Ovary (tissue), 9 donors: ENCODE data around the gene CDCA4. TPM values are rescaled to one million over a fixed set of nuclear protein-coding genes. Genes with fewer than 3 reads are reported as not detected.

Experiments used
- DNase-seq, 5 donors: peaks; one replicate each; pipeline ENCODE4 v3.0.0-alpha.2; 2019 to 2020
- H3K27ac ChIP-seq, 2 donors: fragments of 200-600 bp; one replicate each; pipeline versions ENCODE4 v1.5.1 to v1.8.0; 2019 to 2022
- H3K27me3 ChIP-seq: fragments of 200-600 bp; one replicate; pipeline ENCODE4 v1.8.0; 2022
- H3K36me3 ChIP-seq: fragments of 200-600 bp; sonication (generic); one replicate; pipeline ENCODE4 v1.5.1; 2019
- H3K4me1 ChIP-seq: one replicate; pipeline ENCODE4 v1.8.1; 2013; ENCODE audit warnings: mild to moderate bottlenecking, moderate library complexity; ENCODE audit not compliant: insufficient read depth
- H3K4me3 ChIP-seq: fragments of 200-600 bp; sonication (generic); one replicate; pipeline ENCODE4 v1.5.1; 2017
- H3K9me3 ChIP-seq, 2 donors: fragments of 200-600 bp in 1 of 2; sonication (generic) in 1 of 2; one replicate each; pipeline versions ENCODE4 v1.5.1 to v1.8.1; 2013 to 2019; ENCODE audit warnings: mild to moderate bottlenecking in 1 of 2, moderate library complexity in 1 of 2
- EP300 ChIP-seq: sonication (generic); formaldehyde crosslinking; IDR thresholded peaks from one replicate; pipeline ENCODE4 v1.6.1; 2017; ENCODE audit warnings: antibody characterized with exemption
- POLR2A ChIP-seq: fragments of 450-650 bp; IDR thresholded peaks from one replicate; pipeline ENCODE4 v1.6.1; 2017; ENCODE audit warnings: antibody characterized with exemption, mild to moderate bottlenecking, moderate library complexity
- WGBS, 3 donors: extraction: QIAGEN DNeasy Blood & Tissue Kit in 1 of 3; methylation state at CpG; one replicate each; pipeline versions ENCODE4 v1.1.5 to v1.1.7; 2013 to 2017; 5-methylcytosine and 5-hydroxymethylcytosine counted together
- intact Hi-C, 4 donors: fragments of 100-400 bp; cut with DNase I; formaldehyde crosslinking; loops; one replicate each; pipeline versions ENCODE4 v1.11.0 to v1.15.1; 2022 to 2023
- polyA plus RNA-seq, 2 donors: library from polyadenylated mRNA; stranded (reverse); fragments of 200-250 nt in 1 of 2; fragments of 350-450 nt in 1 of 2; fragmentation: Illumina TruSeq in 1 of 2; extraction: RNeasy Lipid Tissue Mini Kit (QIAGEN cat#74804) in 1 of 2; gene quantifications; one replicate each; pipeline ENCODE4 v1.2.3, GENCODE V29; 2013 to 2014
- total RNA-seq, 7 donors: library from RNA; depleted of rRNA in 2 of 7; stranded (reverse); fragments of >200 nt in 2 of 7; fragmentation: NEBNext Ultra II Directional in 3 of 7; extraction: Animal tissue kit (Norgen Biotek cat#: 25700) in 3 of 7; gene quantifications; one replicate each; pipeline versions ENCODE4 v1.1.0 to v1.2.4, GENCODE V29; 2016 to 2023
- TF ChIP-seq, protein P1 (sequence below), 3 donors: fragments of 450-650 bp in 2 of 3; fragments of 200-600 bp in 1 of 3; IDR thresholded peaks; one replicate each; pipeline versions ENCODE4 v1.5.1 to v1.8.0; 2016 to 2022; ENCODE audit warnings: antibody characterized with exemption in 3 of 3, mild to moderate bottlenecking in 1 of 3
- donor health status: DM: no; HTN: no; CAD: no; lungs with moderate emphysema.
- donor health status: DM: no; HTN: no; CAD: no.
- donor health status: Bipolar disorder and iron deficiency.
- donor health status: DM: yes; HTN: yes; CAD: no.
- donor health status: DM: no; HTN: no; CAD: no.
- donor health status: DM: yes; HTN: yes; CAD: no.

The CDCA4 gene
- total and polyA plus RNA-seq, 9 donors: 2.9 to 9.4 (median 7.4) TPM

DNA sequence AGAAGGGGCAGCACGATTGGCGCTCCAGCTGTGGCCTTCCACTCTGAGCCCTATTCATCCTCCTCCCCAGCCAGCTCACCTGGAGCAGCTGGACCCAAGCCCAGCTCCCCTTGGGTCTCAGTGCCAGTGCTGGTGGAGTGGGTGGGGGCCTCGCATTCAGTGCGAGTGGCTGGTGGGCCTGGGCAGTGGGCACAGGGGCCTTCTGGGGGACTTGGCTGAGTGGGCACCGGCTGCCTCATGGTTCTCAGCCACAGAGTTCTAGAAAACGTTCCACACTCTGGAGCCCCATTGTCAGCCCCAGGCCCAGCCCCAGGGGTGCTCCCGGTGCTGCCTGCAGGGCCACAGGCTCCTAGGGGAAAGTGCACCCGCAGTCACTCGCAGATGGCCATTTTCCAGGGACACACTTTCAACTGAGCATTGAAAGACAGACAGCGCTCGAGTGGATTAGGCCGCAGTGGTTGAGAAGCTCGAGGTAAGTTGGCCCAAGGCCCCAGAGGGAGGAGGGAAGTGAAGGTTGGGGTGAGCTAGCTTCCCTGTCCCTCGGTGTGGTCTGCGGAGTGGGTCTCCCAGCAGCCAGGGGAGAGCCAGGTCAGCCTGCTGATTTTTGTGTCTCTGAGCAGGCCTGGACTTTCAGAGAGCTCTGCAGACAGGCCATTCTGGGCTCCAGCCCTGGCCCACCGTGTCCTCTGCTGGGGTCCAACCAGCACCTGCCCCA is 31.5 kb downstream of the CDCA4 start:
- TF ChIP-seq, protein P1, sequence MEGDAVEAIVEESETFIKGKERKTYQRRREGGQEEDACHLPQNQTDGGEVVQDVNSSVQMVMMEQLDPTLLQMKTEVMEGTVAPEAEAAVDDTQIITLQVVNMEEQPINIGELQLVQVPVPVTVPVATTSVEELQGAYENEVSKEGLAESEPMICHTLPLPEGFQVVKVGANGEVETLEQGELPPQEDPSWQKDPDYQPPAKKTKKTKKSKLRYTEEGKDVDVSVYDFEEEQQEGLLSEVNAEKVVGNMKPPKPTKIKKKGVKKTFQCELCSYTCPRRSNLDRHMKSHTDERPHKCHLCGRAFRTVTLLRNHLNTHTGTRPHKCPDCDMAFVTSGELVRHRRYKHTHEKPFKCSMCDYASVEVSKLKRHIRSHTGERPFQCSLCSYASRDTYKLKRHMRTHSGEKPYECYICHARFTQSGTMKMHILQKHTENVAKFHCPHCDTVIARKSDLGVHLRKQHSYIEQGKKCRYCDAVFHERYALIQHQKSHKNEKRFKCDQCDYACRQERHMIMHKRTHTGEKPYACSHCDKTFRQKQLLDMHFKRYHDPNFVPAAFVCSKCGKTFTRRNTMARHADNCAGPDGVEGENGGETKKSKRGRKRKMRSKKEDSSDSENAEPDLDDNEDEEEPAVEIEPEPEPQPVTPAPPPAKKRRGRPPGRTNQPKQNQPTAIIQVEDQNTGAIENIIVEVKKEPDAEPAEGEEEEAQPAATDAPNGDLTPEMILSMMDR (IDR thresholded peaks at IDR 0.05): no peak
- TF ChIP-seq EP300: no peak
- TF ChIP-seq POLR2A: no peak
- Histone ChIP-seq H3K9me3 (no peaks in the 10 kb centered on the region), H3K4me3 (no peak overlapping the region), H3K27ac (no peak overlapping the region), H3K4me1 (peaks cover 4% of the 10 kb centered on the region), H3K27me3 (no peaks in the 10 kb centered on the region), H3K36me3 (no peaks in the 10 kb centered on the region)
- intact Hi-C loops: loop anchor here in 1 of 4 donors (5.0 kb wide), 1 partner anchor 33 kb away; the partner anchor contains the start of gene CDCA4
- DNase-seq: peak in 1 of 5 donors; percentile 23
- 89 to 92% (median 89%) methylated on average over 16 of the region's 16 CpGs for WGBS, 3 donors

DNA sequence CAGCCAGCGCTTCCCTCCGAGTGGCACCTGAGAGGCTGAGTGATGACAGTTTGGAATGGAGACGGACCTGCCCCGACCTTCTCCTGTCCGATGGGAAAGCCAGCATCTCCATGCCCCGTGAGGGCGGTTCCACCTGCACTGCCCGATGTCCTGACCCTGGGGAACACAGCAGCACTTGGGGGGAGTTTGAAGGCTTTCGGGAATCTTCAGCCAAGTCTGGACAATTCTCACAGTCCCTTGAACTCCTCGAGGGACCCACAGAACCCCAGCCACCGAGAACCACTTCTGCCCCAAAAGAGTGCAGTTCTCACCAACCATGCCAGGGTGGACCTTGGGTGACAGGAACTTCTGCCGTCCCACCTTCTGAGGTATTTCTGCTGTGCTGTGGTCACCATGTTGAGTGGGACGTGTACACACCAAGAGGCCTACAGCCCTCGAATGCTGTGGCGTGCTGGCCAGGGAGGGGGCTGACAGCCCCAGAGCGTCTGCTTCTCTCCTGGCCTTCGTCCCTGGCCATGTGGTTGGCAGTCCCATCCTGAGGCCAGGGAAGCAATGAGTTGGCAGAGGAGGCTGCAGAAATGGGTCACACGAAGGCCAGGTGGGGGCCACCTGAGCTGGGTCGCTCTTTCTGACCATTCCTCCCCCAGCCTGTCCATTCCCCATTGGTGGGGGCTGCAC is 34.3 kb downstream of the CDCA4 start:
- no peak overlapping the region for H3K27ac ChIP-seq

DNA sequence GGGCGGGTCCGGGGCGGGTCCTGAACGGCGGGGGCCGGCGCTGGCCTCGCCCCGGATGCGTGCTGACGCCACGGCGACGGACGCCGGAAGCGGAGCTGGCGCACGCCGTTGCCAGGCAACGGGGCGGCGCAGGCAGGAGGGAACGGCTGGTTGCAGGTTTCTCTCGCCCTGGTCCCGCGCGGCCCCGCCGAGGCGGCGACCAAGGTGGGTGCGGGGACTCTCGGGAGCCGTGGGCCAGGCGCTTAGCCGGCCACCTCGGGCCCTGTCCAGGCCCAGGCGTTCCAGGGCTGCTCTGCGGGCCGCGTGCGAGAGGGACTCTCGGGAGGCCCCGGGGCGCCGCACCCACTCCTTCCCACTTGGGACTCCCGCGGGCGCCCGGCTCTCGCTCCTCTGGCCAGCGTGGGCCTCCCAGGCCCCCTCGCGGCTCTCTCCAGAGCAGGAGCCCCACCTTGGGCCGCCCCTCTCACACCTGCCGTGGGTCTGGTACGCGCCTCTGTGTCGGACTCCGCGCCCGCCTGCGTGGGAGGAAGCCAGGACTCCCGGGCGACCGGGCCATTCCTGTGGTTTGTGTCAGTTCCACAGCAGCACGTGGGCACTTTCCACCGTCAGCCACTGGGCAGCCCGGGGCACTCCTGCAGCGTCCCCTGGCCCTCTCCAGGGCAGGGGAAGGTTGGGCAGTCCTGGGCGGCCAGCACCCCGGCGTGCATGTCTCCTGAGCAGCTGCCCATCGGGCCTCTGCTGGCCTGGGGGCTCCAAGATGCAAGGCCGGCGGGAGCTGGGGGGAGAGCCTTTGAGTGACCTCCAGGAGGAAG is 35.0 kb downstream of the CDCA4 start, which contains the start of gene CLBA1:
Gene CLBA1, plus strand, starts transcription at position 114 of the 812 bp plus-strand sequence. Its CDS starts 644 bp downstream, at position 758.
- intact Hi-C loops: loop anchor here in 1 of 4 donors (5.0 kb wide), 1 partner anchor 36 kb away; the partner anchor contains the start of gene CDCA4
- Histone ChIP-seq H3K27me3 (no peaks in the 10 kb centered on the region), H3K36me3 (no peaks in the 10 kb centered on the region), H3K9me3 (no peaks in the 10 kb centered on the region), H3K27ac (no peak within 1 kb of the TSS), H3K4me1 (peaks cover 4% of the 10 kb centered on the region), H3K4me3 (peak within 1 kb of the TSS; percentile 75)
- TF ChIP-seq EP300 (no peak), POLR2A (no peak)
- TF ChIP-seq, protein P1 (IDR thresholded peaks at IDR 0.05): no peak
- DNase-seq: peak; percentile 86 to 94 (median 91)
- WGBS, 3 donors: 1% methylated on average over 45 to 77 of the region's 77 CpGs

More for the DNA sequence above, 34.3 kb downstream of the CDCA4 start:
- Histone ChIP-seq H3K4me3 (peak overlapping the region; percentile 75), H3K27me3 (no peaks in the 10 kb centered on the region), H3K4me1 (peaks cover 4% of the 10 kb centered on the region), H3K36me3 (no peaks in the 10 kb centered on the region), H3K9me3 (no peaks in the 10 kb centered on the region)
- TF ChIP-seq POLR2A (no peak), EP300 (no peak)
- TF ChIP-seq, protein P1 (IDR thresholded peaks at IDR 0.05): no peak
- WGBS, 3 donors: 52 to 64% (median 54%) methylated on average over 18 to 19 of the region's 19 CpGs
- intact Hi-C loops: loop anchor here in 1 of 4 donors (5.0 kb wide), 1 partner anchor 36 kb away; the partner anchor contains the start of gene CDCA4
- no peak for DNase-seq
